ENCODE data around the gene KCNQ1. TPM values are rescaled to one million over a fixed set of nuclear protein-coding genes. Genes with fewer than 3 reads are reported as not detected.

Gene KCNQ1
- total and polyA plus RNA-seq, 2 donors (not counting 1 experiment from before 2014, with no cell fraction given): 21.5 to 28.8 TPM

DNA sequence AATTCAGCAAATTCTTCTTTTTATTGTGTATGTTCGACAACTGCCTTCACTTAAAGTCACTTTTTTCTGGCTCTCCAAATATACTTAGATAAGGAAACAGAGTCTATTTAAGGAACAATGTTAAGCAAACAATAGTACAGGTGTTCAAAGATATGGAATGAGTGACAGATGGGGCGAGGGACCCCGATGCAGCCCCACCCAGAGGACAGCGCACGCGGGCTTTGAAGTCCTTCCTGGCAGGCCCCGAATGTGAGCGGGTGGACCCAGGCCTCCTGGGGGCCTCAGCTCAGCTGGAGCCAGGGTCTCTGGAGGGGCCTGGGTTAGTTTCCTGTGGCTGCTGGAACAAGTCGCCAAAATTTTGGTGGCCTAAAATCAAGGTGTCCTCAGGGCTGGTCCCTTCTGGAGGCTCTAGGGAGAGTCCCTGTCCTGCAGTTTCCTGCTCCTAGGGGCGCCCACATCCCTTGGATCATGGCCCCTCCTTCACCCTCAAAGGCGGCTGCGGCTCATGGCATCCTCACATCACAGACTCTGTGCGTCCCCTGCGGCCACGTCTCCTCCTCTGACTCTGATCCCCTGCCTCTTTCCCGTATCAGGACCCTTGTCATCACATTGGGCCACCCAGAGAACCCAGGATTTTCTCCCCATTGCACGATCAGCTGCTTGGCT lies 295.6 kb downstream of the KCNQ1 start:
- CTCF ChIA-PET: no interaction called here
- Histone ChIP-seq H3K27ac (ENCODE audit: low read length in 2 of 2) (no peak overlapping the region), H3K79me2 (ENCODE audit: control insufficient read depth, insufficient read depth, low read length) (no peaks in the 10 kb centered on the region), H3K9ac (ENCODE audit: low read length) (no peak overlapping the region), H3K4me3 (ENCODE audit: control extremely low read depth in 1 of 5, extremely low read depth in 1 of 5, insufficient read depth in 1 of 5, low read depth in 2 of 5, low read length in 4 of 5) (no peak overlapping the region), H3K27me3 (replicated peaks in 1 of 4; ENCODE audit: control extremely low read depth in 1 of 4, control insufficient read depth in 3 of 4, insufficient read depth in 4 of 4, low read length in 3 of 4) (no peaks in the 10 kb centered on the region), H2AFZ (ENCODE audit: insufficient read depth, low read depth, low read length, poor library complexity, severe bottlenecking) (no peak overlapping the region), H3K4me1 (ENCODE audit: control insufficient read depth in 2 of 2, insufficient read depth in 2 of 2, low read length in 2 of 2) (no peaks in the 10 kb centered on the region), H3K4me2 (replicated peaks; ENCODE audit: low read depth, low read length, poor library complexity, severe bottlenecking) (no peak overlapping the region), H3K36me3 (replicated peaks in 1 of 2; ENCODE audit: control extremely low read depth in 1 of 2, control insufficient read depth in 1 of 2, extremely low read depth in 1 of 2, insufficient read depth in 2 of 2, low read length in 1 of 2) (no peaks in the 10 kb centered on the region), H3K9me3 (ENCODE audit: control extremely low read depth in 1 of 3, control insufficient read depth in 2 of 3, insufficient read depth in 1 of 3, low read length in 2 of 3) (no peaks in the 10 kb centered on the region), H4K20me1 (ENCODE audit: control insufficient read depth, insufficient read depth, low read length, poor library complexity, severe bottlenecking) (no peaks in the 10 kb centered on the region)
- TF ChIP-seq EZH2 (IDR thresholded peaks at IDR 0.05; ENCODE audit: borderline replicate concordance, insufficient read depth, low read depth, low read length, poor library complexity, severe bottlenecking): no peak
- no peak for TF ChIP-seq CTCF (IDR thresholded peaks at IDR 0.05)
- Mint-ChIP-seq H3K9me3 (ENCODE audit: insufficient read depth) (no peaks in the 10 kb centered on the region), H3K27ac (no peak overlapping the region), H3K4me3 (no peak overlapping the region), H3K27me3 (no peaks in the 10 kb centered on the region), H3K4me1 (no peaks in the 10 kb centered on the region)
- DNase-seq: no peak
- ATAC-seq (ENCODE audit: low read depth): no peak
- intact Hi-C loops (cut with micrococcal nuclease): no loop called here
- POLR2A ChIA-PET: no interaction called here
- WGBS (ENCODE audit: insufficient coverage): 81% methylated on average over 16 of the region's 17 CpGs

GRCh38 chr11:2741006-2741376 lies 296.2 kb downstream of the KCNQ1 start:
- Histone ChIP-seq H3K27ac (ENCODE audit: low read length in 2 of 2) (no peak overlapping the region), H4K20me1 (ENCODE audit: control insufficient read depth, insufficient read depth, low read length, poor library complexity, severe bottlenecking) (no peaks in the 10 kb centered on the region), H3K27me3 (replicated peaks in 1 of 4; ENCODE audit: control extremely low read depth in 1 of 4, control insufficient read depth in 3 of 4, insufficient read depth in 4 of 4, low read length in 3 of 4) (no peaks in the 10 kb centered on the region), H3K9ac (ENCODE audit: low read length) (no peak overlapping the region), H3K36me3 (replicated peaks in 1 of 2; ENCODE audit: control extremely low read depth in 1 of 2, control insufficient read depth in 1 of 2, extremely low read depth in 1 of 2, insufficient read depth in 2 of 2, low read length in 1 of 2) (no peaks in the 10 kb centered on the region), H3K4me1 (ENCODE audit: control insufficient read depth in 2 of 2, insufficient read depth in 2 of 2, low read length in 2 of 2) (no peaks in the 10 kb centered on the region), H3K4me3 (ENCODE audit: control extremely low read depth in 1 of 5, extremely low read depth in 1 of 5, insufficient read depth in 1 of 5, low read depth in 2 of 5, low read length in 4 of 5) (no peak overlapping the region), H3K79me2 (ENCODE audit: control insufficient read depth, insufficient read depth, low read length) (no peaks in the 10 kb centered on the region), H2AFZ (ENCODE audit: insufficient read depth, low read depth, low read length, poor library complexity, severe bottlenecking) (no peak overlapping the region), H3K9me3 (ENCODE audit: control extremely low read depth in 1 of 3, control insufficient read depth in 2 of 3, insufficient read depth in 1 of 3, low read length in 2 of 3) (no peaks in the 10 kb centered on the region), H3K4me2 (replicated peaks; ENCODE audit: low read depth, low read length, poor library complexity, severe bottlenecking) (no peak overlapping the region)
- DNase-seq: no peak
- intact Hi-C loops (cut with micrococcal nuclease): no loop called here
- H3K27ac Mint-ChIP-seq: no peak overlapping the region
- WGBS (ENCODE audit: insufficient coverage): 84% methylated on average over 7 of the region's 7 CpGs
- ChIA-PET CTCF (no interaction called here), POLR2A (no interaction called here)
- TF ChIP-seq CTCF (IDR thresholded peaks at IDR 0.05) (no peak), EZH2 (IDR thresholded peaks at IDR 0.05; ENCODE audit: borderline replicate concordance, insufficient read depth, low read depth, low read length, poor library complexity, severe bottlenecking) (no peak)
- no peaks in the 10 kb centered on the region for H3K4me1 Mint-ChIP-seq
- no peak overlapping the region for H3K4me3 Mint-ChIP-seq
- H3K9me3 Mint-ChIP-seq (ENCODE audit: insufficient read depth): no peaks in the 10 kb centered on the region
- H3K27me3 Mint-ChIP-seq: no peaks in the 10 kb centered on the region
- no peak for ATAC-seq (ENCODE audit: low read depth)

Measured in B cell (primary cell).